ENCODE results near the gene RERE. TPM values are rescaled to one million over a fixed set of nuclear protein-coding genes. Genes with fewer than 3 reads are reported as not detected.
A peak's percentile ranks its signal among the peaks of the same experiment; 100 is the strongest.

The RERE gene
- total RNA-seq, 2 experiments from 2014 or later, result 73.1 to 211 TPM

DNA sequence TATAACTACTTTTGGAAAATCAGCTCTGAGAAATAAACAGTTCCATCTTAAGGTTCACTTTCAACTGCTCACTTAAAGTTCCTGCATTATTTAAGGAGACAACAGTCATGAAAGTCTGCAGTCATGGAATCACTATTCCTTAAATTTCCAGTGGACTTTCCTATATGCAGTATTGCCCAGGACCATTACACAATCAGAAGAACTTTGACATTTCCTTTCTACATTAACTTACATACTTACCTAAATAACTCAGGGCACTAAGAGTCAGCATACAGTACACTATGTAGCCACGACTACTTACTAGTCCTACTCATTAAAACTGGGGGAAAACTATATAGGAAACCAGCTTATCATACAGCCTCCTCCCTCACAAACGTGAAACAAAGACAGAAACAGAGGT, 279.4 kb downstream of the RERE start:
- peak overlapping the region; percentile 28 for H3K27ac ChIP-seq (ENCODE audit: low read depth, low read length, poor library complexity, severe bottlenecking)
- H3K4me2 ChIP-seq (ENCODE audit: low read length), result peak overlapping the region; percentile 46
- DNase-seq (ENCODE audit: low spot score), result no peak
- 0 out of 2 replicates have a peak, but pooled peaks cover 1% of the 10 kb centered on the region for H3K9me3 ChIP-seq (ENCODE audit: low read length)
- H3K9me2 ChIP-seq (ENCODE audit: insufficient read depth, low read length), result no peaks in the 10 kb centered on the region
- POLR2A ChIA-PET, result interaction anchor here (0.6 to 1.0 kb wide), 2 partner anchors 9 to 143 kb away, joined by 3 to 4 read pairs; no protein-coding TSS in a partner anchor
- H3K79me2 ChIP-seq (ENCODE audit: insufficient read depth, low read depth, low read length), result peaks cover 13% of the 10 kb centered on the region; the same call in 1 of the 2 replicates
- TF ChIP-seq CTCF (conservative IDR thresholded peaks at IDR 0.05; ENCODE audit: low read length) (no peak), EZH2phosphoT487 (IDR thresholded peaks at IDR 0.05; ENCODE audit: borderline replicate concordance, low read depth, low read length) (no peak)
- H3K4me1 ChIP-seq (ENCODE audit: insufficient read depth, low read length, poor library complexity, severe bottlenecking), result peaks cover 92% of the 10 kb centered on the region
- intact Hi-C loops (cut with micrococcal nuclease; ENCODE audit: unreplicated experiment), result no loop called here
- BruUV-seq (replicated peaks), result no TSS peak
- no peaks in the 10 kb centered on the region for H4K20me1 ChIP-seq (ENCODE audit: insufficient read depth, low read length)
- H3K36me3 ChIP-seq (ENCODE audit: insufficient read depth, low read length), result peaks cover 19% of the 10 kb centered on the region
- no peak overlapping the region for H2AFZ ChIP-seq (ENCODE audit: low read length)
- no peak overlapping the region for H3K4me3 ChIP-seq (ENCODE audit: low read depth, low read length, poor library complexity, severe bottlenecking)
- CTCF ChIA-PET (ENCODE audit: unreplicated experiment), result interaction anchor here (1.6 kb wide), 1 partner anchor 16 kb away, joined by 4 read pairs; no protein-coding TSS in a partner anchor

DNA sequence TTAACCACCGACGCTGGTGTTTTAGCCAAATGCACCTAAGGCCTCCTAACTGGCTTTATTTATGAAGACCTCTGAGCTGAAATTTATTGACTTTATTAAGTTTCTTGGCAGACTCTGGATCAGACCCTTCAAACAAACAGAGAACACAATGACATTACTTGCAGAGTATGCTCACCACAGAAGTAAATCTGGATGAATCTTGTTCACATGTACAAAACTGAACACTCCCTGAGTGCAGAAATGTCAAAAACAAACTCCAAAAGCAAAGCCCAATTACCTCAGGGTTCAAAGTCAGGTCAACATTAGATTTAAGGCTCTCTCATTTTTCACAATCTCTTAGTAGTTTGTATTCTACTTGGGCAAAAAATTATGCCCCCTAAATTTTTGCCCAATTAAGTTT, 280.9 kb downstream of the RERE start:
- Histone ChIP-seq H3K27ac (ENCODE audit: low read depth, low read length, poor library complexity, severe bottlenecking) (peak overlapping the region; percentile 27), H3K9me3 (ENCODE audit: low read length) (peaks cover 7% of the 10 kb centered on the region; the same call in 1 of the 2 replicates), H3K36me3 (ENCODE audit: insufficient read depth, low read length) (peaks cover 10% of the 10 kb centered on the region), H3K4me3 (ENCODE audit: low read depth, low read length, poor library complexity, severe bottlenecking) (no peak overlapping the region), H4K20me1 (ENCODE audit: insufficient read depth, low read length) (no peaks in the 10 kb centered on the region), H3K9me2 (ENCODE audit: insufficient read depth, low read length) (no peaks in the 10 kb centered on the region), H3K79me2 (ENCODE audit: insufficient read depth, low read depth, low read length) (peaks cover 23% of the 10 kb centered on the region; the same call in 1 of the 2 replicates), H3K4me1 (ENCODE audit: insufficient read depth, low read length, poor library complexity, severe bottlenecking) (peaks cover 98% of the 10 kb centered on the region), H2AFZ (ENCODE audit: low read length) (no peak overlapping the region), H3K4me2 (ENCODE audit: low read length) (no peak overlapping the region)
- intact Hi-C loops (cut with micrococcal nuclease; ENCODE audit: unreplicated experiment), result no loop called here
- no TSS peak for BruUV-seq (replicated peaks)
- DNase-seq (ENCODE audit: low spot score), result no peak
- POLR2A ChIA-PET, result no interaction called here
- CTCF ChIA-PET (ENCODE audit: unreplicated experiment), result no interaction called here
- no peak for TF ChIP-seq CTCF (conservative IDR thresholded peaks at IDR 0.05; ENCODE audit: low read length)
- no peak for TF ChIP-seq EZH2phosphoT487 (IDR thresholded peaks at IDR 0.05; ENCODE audit: borderline replicate concordance, low read depth, low read length)

DNA sequence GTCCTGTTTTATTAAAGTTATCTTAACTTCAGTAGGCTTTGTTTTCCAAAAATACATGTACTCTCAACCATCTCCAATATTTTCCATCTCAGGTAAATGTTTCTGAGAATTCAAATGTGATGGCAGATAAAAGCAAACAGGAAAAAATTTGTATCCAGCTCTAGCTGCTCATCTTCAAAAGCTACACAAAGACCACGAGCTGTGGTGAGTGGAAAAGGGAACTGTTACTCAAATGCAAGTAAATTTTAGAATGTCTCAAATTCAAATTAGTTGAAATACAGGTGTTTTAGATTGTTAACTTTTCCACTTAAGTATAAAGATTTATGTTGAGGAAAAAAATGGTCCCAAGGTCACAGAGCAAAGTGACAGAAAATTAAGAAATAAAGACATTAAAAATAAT, 283.5 kb downstream of the RERE start:
- Histone ChIP-seq H2AFZ (ENCODE audit: low read length) (peak overlapping the region; percentile 4; the same call in 1 of the 2 replicates), H3K4me3 (ENCODE audit: low read depth, low read length, poor library complexity, severe bottlenecking) (peak overlapping the region; percentile 50), H3K9me3 (ENCODE audit: low read length) (peaks cover 9% of the 10 kb centered on the region; the same call in 1 of the 2 replicates), H3K4me1 (ENCODE audit: insufficient read depth, low read length, poor library complexity, severe bottlenecking) (peaks cover 96% of the 10 kb centered on the region), H3K9me2 (ENCODE audit: insufficient read depth, low read length) (no peaks in the 10 kb centered on the region), H3K4me2 (ENCODE audit: low read length) (peak overlapping the region; percentile 84), H4K20me1 (ENCODE audit: insufficient read depth, low read length) (no peaks in the 10 kb centered on the region), H3K27ac (ENCODE audit: low read depth, low read length, poor library complexity, severe bottlenecking) (peak overlapping the region; percentile 91), H3K36me3 (ENCODE audit: insufficient read depth, low read length) (peaks cover 6% of the 10 kb centered on the region), H3K79me2 (ENCODE audit: insufficient read depth, low read depth, low read length) (peaks cover 27% of the 10 kb centered on the region; the same call in 1 of the 2 replicates)
- CTCF ChIA-PET (ENCODE audit: unreplicated experiment), result interaction anchor here (1.3 kb wide), 1 partner anchor 23 kb away, joined by 4 read pairs; no protein-coding TSS in a partner anchor
- intact Hi-C loops (cut with micrococcal nuclease; ENCODE audit: unreplicated experiment), result loop anchor here (5.0 kb wide), 1 partner anchor 62 kb away; no protein-coding TSS in a partner anchor
- TF ChIP-seq CTCF (conservative IDR thresholded peaks at IDR 0.05; ENCODE audit: low read length) (no peak), EZH2phosphoT487 (IDR thresholded peaks at IDR 0.05; ENCODE audit: borderline replicate concordance, low read depth, low read length) (no peak)
- BruUV-seq (replicated peaks), result no TSS peak
- peak; percentile 70 for DNase-seq (ENCODE audit: low spot score)
- POLR2A ChIA-PET, result interaction anchor here (0.9 to 2.8 kb wide), 11 partner anchors 9 to 164 kb away, joined by 3 to 10 read pairs (median 6); no protein-coding TSS in a partner anchor

Measured in OCI-LY7 (cell line).